H9 (cell line): ENCODE measurements around the gene HSPB8. TPM values are rescaled to one million over a fixed set of nuclear protein-coding genes. Genes with fewer than 3 reads are reported as not detected.

Experiments
- DNase-seq: peaks from one replicate; pipeline ENCODE4 v3.0.0-alpha.2; 2017
- H2AFZ ChIP-seq: one replicate; pipeline ENCODE4 v1.6.1; 2013; ENCODE audit warnings: mild to moderate bottlenecking, low read length, control low read depth, moderate library complexity
- H2AK5ac ChIP-seq: 2 replicates; pipeline ENCODE4 v1.6.1; 2013; ENCODE audit warnings: low read length, control low read depth, mixed read lengths; ENCODE audit not compliant: insufficient read length
- H2BK120ac ChIP-seq: one replicate; pipeline ENCODE4 v1.6.1; 2013; ENCODE audit warnings: low read depth, mild to moderate bottlenecking, low read length, control low read depth, inconsistent platforms; ENCODE audit not compliant: poor library complexity, severe bottlenecking
- H2BK12ac ChIP-seq: 2 replicates; pipeline ENCODE4 v1.6.1; 2013; ENCODE audit warnings: low read length, control low read depth, mixed read lengths, low read depth; ENCODE audit not compliant: insufficient read length
- H2BK15ac ChIP-seq: 2 replicates; pipeline ENCODE4 v1.6.1; 2013; ENCODE audit warnings: low read depth, low read length, control low read depth
- H2BK20ac ChIP-seq: one replicate; pipeline ENCODE4 v1.6.1; 2013; ENCODE audit warnings: low read depth, mild to moderate bottlenecking, low read length, control low read depth, inconsistent platforms; ENCODE audit not compliant: poor library complexity, severe bottlenecking
- H2BK5ac ChIP-seq: 2 replicates; pipeline ENCODE4 v1.6.1; 2013; ENCODE audit warnings: low read length, control low read depth, mixed read lengths; ENCODE audit not compliant: insufficient read length
- H3K14ac ChIP-seq: 2 replicates; pipeline ENCODE4 v1.6.1; 2013; ENCODE audit warnings: low read length, control low read depth; ENCODE audit not compliant: insufficient read depth
- H3K18ac ChIP-seq: 2 replicates; pipeline ENCODE4 v1.6.1; 2013; ENCODE audit warnings: low read depth, mild to moderate bottlenecking, mixed read lengths, low read length, control low read depth; ENCODE audit not compliant: insufficient read length
- H3K23ac ChIP-seq: 2 replicates; pipeline ENCODE4 v1.6.1; 2013; ENCODE audit warnings: low read length, control low read depth, mixed read lengths, low read depth; ENCODE audit not compliant: insufficient read length
- H3K23me2 ChIP-seq: 2 replicates; pipeline ENCODE4 v1.6.1; 2013; ENCODE audit warnings: low read depth, mild to moderate bottlenecking, mixed read lengths, low read length, control low read depth; ENCODE audit not compliant: insufficient read length, poor library complexity, severe bottlenecking
- H3K27ac ChIP-seq: 2 replicates; pipeline ENCODE4 v1.5.1; 2013; ENCODE audit warnings: low read length, control low read depth, mixed read lengths, low read depth; ENCODE audit not compliant: insufficient read length
- H3K27me3 ChIP-seq: 2 replicates; pipeline ENCODE4 v1.6.1; 2013; ENCODE audit warnings: low read length, control low read depth, inconsistent platforms; ENCODE audit not compliant: insufficient read depth
- H3K4ac ChIP-seq: 2 replicates; pipeline ENCODE4 v1.6.1; 2013; ENCODE audit warnings: low read depth, mild to moderate bottlenecking, control low read depth, inconsistent platforms, low read length, moderate library complexity
- H3K4me1 ChIP-seq: 2 replicates; pipeline ENCODE4 v1.6.1; 2013; ENCODE audit warnings: low read length, control low read depth, inconsistent platforms; ENCODE audit not compliant: insufficient read depth
- H3K4me2 ChIP-seq: 2 replicates; pipeline ENCODE4 v1.6.1; 2013; ENCODE audit warnings: low read length, control low read depth, mixed read lengths; ENCODE audit not compliant: insufficient read length, insufficient read depth
- H3K56ac ChIP-seq: 2 replicates; pipeline ENCODE4 v1.6.1; 2013; ENCODE audit warnings: low read depth, mild to moderate bottlenecking, mixed read lengths, low read length, control low read depth; ENCODE audit not compliant: insufficient read length
- H3K79me1 ChIP-seq: 2 replicates; pipeline ENCODE4 v1.6.1; 2013; ENCODE audit warnings: low read depth, mild to moderate bottlenecking, moderate library complexity, low read length, control low read depth, inconsistent platforms; ENCODE audit not compliant: insufficient read depth, poor library complexity, severe bottlenecking
- H3K79me2 ChIP-seq: 2 replicates; pipeline ENCODE4 v1.6.1; 2013; ENCODE audit warnings: low read length, control low read depth, inconsistent platforms; ENCODE audit not compliant: insufficient read depth
- H3K9ac ChIP-seq: 2 replicates; pipeline ENCODE4 v1.6.1; 2013; ENCODE audit warnings: low read length, control low read depth, mixed read lengths; ENCODE audit not compliant: insufficient read length; ENCODE audit errors: extremely low read depth
- H3K9me3 ChIP-seq: one replicate; pipeline ENCODE4 v1.6.1; 2013; ENCODE audit warnings: low read depth, low read length, inconsistent platforms; ENCODE audit not compliant: control insufficient read depth
- H3T11ph ChIP-seq: one replicate; pipeline ENCODE4 v1.6.1; 2013; ENCODE audit warnings: mild to moderate bottlenecking, low read length, control low read depth, inconsistent platforms
- H4K20me1 ChIP-seq: one replicate; pipeline ENCODE4 v1.6.1; 2013; ENCODE audit not compliant: control insufficient read depth, insufficient read length, insufficient read depth
- H4K5ac ChIP-seq: 2 replicates; pipeline ENCODE4 v1.6.1; 2013; ENCODE audit warnings: low read depth, mild to moderate bottlenecking, mixed read lengths, low read length, control low read depth; ENCODE audit not compliant: insufficient read length
- H4K8ac ChIP-seq: replicated peaks from 2 replicates; pipeline ENCODE4 v1.6.1; 2013; ENCODE audit warnings: low read length, control low read depth, mixed read lengths, low read depth; ENCODE audit not compliant: insufficient read length
- H4K91ac ChIP-seq: 2 replicates; pipeline ENCODE4 v1.6.1; 2013; ENCODE audit warnings: low read depth, mild to moderate bottlenecking, moderate library complexity, mixed read lengths, low read length, control low read depth; ENCODE audit not compliant: insufficient read length
- H3K27ac Mint-ChIP-seq, 3 experiments: 2 replicates in 2 of 3; 3 replicates in 1 of 3; pipeline ENCODE4 v1.8.0; 2020 to 2021; ENCODE audit warnings: mixed read lengths in 3 of 3, mild to moderate bottlenecking in 1 of 3, moderate library complexity in 1 of 3
- H3K27me3 Mint-ChIP-seq: 2 replicates; pipeline ENCODE4 v1.8.0; 2021; ENCODE audit warnings: low read depth, mild to moderate bottlenecking, moderate library complexity, mixed read lengths
- H3K36me3 Mint-ChIP-seq, 3 experiments: 2 replicates in 2 of 3; 3 replicates in 1 of 3; pipeline ENCODE4 v1.8.0; 2020 to 2021; ENCODE audit warnings: low read depth in 3 of 3, mixed read lengths in 3 of 3; ENCODE audit not compliant: insufficient read depth in 1 of 3
- H3K4me1 Mint-ChIP-seq, 2 experiments: 2 replicates each; pipeline ENCODE4 v1.8.0; 2020; ENCODE audit warnings: mixed read lengths in 2 of 2
- H3K4me3 Mint-ChIP-seq, 2 experiments: 2 replicates in 1 of 2; 3 replicates in 1 of 2; pipeline ENCODE4 v1.8.0; 2020 to 2021; ENCODE audit warnings: mild to moderate bottlenecking in 2 of 2, mixed read lengths in 2 of 2, moderate library complexity in 1 of 2
- H3K9me3 Mint-ChIP-seq, 2 experiments: 2 replicates in 1 of 2; 3 replicates in 1 of 2; pipeline ENCODE4 v1.8.0; 2020; ENCODE audit warnings: mild to moderate bottlenecking in 2 of 2, mixed read lengths in 2 of 2, moderate library complexity in 1 of 2
- CTCF ChIP-seq: fragments of 200-600 bp; sonication (generic); conservative IDR thresholded peaks from 3 replicates; pipeline ENCODE4 v1.8.0; 2021; ENCODE audit warnings: antibody characterized with exemption, mild to moderate bottlenecking
- WGBS: extraction: QIAGEN DNeasy Blood & Tissue Kit; methylation state at CpG from one replicate; pipeline ENCODE4 v1.1.7; 2013; ENCODE audit warnings: missing lambda C conversion rate, low lambda C conversion rate, mixed read lengths; ENCODE audit not compliant: insufficient read length; ENCODE audit errors: extremely low coverage; 5-methylcytosine and 5-hydroxymethylcytosine counted together
- total RNA-seq: library from RNA; stranded (reverse); gene quantifications from 2 replicates; pipeline ENCODE4 v1.2.1, GENCODE V29; 2021

Gene HSPB8
- total RNA-seq, 1 experiment from 2014 or later = 3.0 TPM

GRCh38 chr12:119207063-119207560 is 28.4 kb downstream of the HSPB8 start:
- Histone ChIP-seq H3K4me1 (peaks cover 9% of the 10 kb centered on the region; the same call in 1 of the 2 replicates), H3K4me2 (no peak overlapping the region), H3K27ac (no peak overlapping the region), H3K14ac (no peak overlapping the region; the same call in 1 of the 2 replicates), H2BK12ac (no peak overlapping the region), H2AK5ac (no peak overlapping the region), H3K18ac (no peak overlapping the region), H3K27me3 (no peaks in the 10 kb centered on the region), H3K79me2 (no peaks in the 10 kb centered on the region), H4K8ac (no peak overlapping the region), H4K5ac (no peak overlapping the region), H2BK5ac (no peak overlapping the region), H3T11ph (no peak overlapping the region), H4K91ac (no peak overlapping the region), H2BK15ac (no peak overlapping the region), H3K4ac (no peak overlapping the region), H2BK20ac (no peak overlapping the region), H3K56ac (no peak overlapping the region), H2AFZ (no peak overlapping the region), H3K9me3 (no peaks in the 10 kb centered on the region), H3K79me1 (no peaks in the 10 kb centered on the region), H3K9ac (no peak overlapping the region), H2BK120ac (no peak overlapping the region), H4K20me1 (no peaks in the 10 kb centered on the region), H3K23ac (no peak overlapping the region), H3K23me2 (no peaks in the 10 kb centered on the region)
- DNase-seq = no peak
- TF ChIP-seq CTCF = no peak
- no peaks in the 10 kb centered on the region for H3K36me3 Mint-ChIP-seq
- H3K9me3 Mint-ChIP-seq = no peaks in the 10 kb centered on the region
- H3K4me1 Mint-ChIP-seq = peaks cover 60 to 67% of the 10 kb centered on the region in 2 experiments
- no CpG with 5 or more reads among the region's 2 CpGs for WGBS
- no peak overlapping the region for H3K4me3 Mint-ChIP-seq
- H3K27me3 Mint-ChIP-seq = no peaks in the 10 kb centered on the region
- no peak overlapping the region; a peak in 1 of 7 replicates for H3K27ac Mint-ChIP-seq
